Activated CD8-positive, alpha-beta memory T cell treated with anti-CD3 and anti-CD28 coated beads, Interleukin-2, amount 50 U/mL, for 1 hour (primary cell): ENCODE measurements around the gene CUL3.

Experiments
- DNase-seq: peaks from one replicate; pipeline ENCODE4 v3.0.0-alpha.2; 2020; ENCODE audit errors: extremely low read depth

Gene CUL3

DNA sequence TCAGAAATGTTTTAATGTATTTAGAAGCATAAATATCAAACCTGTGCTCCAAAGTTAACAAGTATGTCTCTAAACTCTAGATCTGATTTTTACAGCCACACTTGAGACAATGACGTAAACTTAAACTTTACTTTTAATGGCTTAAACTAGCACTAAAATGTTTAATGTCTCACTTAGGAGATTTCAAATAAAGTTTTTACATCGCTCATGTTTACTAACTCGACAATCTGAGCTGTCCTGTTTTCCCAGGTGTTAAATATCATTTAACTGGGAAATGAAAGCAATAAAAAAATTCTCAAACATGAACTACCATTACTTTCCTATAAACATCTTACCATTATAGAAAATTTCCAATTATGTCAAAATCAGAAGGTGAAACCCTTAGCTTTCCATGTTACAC lies 113.0 kb downstream of the CUL3 start:
- no peak for DNase-seq

GRCh38 chr2:224469374-224469964 lies 115.7 kb downstream of the CUL3 start:
- DNase-seq: no peak

- DNase-seq: no peak
These were observed 118.8 kb downstream of the CUL3 start for GRCh38 chr2:224466304-224466895.

GRCh38 chr2:224461391-224461790 lies 123.8 kb downstream of the CUL3 start:
- DNase-seq: no peak

- DNase-seq: no peak
These were observed 127.6 kb downstream of the CUL3 start for GRCh38 chr2:224457408-224458096.

GRCh38 chr2:224453892-224454291 lies 131.3 kb downstream of the CUL3 start:
- no peak for DNase-seq

GRCh38 chr2:224449212-224450147 lies 135.7 kb downstream of the CUL3 start:
- no peak for DNase-seq

GRCh38 chr2:224448236-224448635 lies 136.9 kb downstream of the CUL3 start:
- no peak for DNase-seq

DNA sequence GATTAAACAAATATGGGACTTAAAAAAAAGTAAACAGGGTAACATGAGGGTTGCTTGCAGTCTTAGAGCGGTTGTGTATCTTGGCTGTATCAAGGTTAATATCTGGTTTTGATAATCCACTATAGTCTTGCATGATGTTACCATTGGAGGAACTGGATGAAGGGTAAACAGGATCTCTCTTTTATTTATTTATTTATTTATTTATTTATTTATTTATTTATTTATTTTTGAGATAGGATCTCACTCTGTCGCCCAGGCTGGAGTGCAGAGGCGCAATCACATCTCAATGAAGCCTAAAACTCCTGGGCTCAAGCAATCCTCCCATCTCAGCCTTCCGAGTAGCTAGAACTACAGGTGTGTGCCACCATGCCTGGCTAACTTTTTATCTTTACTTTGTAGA lies 140.4 kb downstream of the CUL3 start:
- DNase-seq: no peak

GRCh38 chr2:224444021-224444420 lies 141.1 kb downstream of the CUL3 start:
- no peak for DNase-seq

- DNase-seq: no peak
These were observed 142.8 kb downstream of the CUL3 start for GRCh38 chr2:224442071-224442967.

DNA sequence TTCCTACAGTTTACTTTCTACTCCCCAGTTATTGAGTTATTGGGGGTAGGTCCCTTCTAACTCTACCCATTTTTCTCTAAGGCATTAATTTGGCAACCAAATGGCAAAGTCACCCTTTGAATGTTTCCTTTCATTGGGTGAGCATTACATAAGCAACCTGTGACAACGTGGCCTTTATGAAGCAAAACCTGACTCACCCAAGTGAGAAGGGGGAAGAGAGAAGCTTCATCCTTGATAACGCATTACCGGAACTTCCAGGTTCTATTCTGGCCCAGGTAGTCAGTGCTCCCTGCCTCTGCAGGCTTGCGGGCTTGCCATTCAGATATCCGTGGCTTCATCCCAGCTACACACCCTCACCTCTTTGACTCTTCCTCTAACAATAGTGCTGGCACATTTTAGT lies 144.2 kb downstream of the CUL3 start:
- DNase-seq: no peak

DNA sequence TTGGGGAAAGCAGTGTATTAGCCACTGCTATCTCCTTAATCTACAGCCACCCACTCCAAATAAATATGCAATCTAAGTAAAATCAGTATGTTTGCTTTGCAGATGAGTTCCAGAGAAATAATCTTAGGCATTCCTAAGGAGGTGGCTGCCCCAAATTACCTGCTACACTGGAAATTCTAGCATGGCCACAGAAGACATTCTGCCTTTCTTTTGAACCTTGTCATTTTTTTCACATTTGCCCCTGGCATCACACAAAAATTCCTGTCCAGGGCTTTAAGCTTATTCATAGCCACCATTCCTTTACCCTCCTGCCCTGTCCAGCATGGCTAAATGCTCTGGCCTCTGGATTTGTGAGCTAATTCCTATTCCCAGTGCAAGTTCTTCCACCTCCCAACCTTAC lies 146.4 kb downstream of the CUL3 start:
- no peak for DNase-seq

- DNase-seq: no peak
These were observed 148.5 kb downstream of the CUL3 start for GRCh38 chr2:224436634-224437033.

DNA sequence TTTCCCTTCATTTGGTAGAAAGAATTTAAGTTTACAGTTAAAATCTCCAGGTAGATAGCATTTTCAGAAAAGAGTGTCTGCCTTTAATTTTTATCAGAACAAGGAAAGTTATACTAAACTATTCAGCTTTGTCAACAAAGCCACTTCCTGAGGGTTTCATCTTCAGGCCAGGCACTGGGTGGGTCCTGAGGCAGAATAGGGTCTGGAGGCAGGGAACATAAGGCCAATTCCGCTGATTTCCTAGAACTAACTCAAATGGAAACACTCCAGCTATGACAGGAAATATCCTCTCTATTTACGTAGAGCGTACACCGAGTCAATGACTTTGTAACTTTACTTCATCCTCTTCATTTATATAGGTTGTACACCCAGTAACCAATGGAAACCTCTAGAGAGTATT lies 150.5 kb downstream of the CUL3 start:
- no peak for DNase-seq

DNA sequence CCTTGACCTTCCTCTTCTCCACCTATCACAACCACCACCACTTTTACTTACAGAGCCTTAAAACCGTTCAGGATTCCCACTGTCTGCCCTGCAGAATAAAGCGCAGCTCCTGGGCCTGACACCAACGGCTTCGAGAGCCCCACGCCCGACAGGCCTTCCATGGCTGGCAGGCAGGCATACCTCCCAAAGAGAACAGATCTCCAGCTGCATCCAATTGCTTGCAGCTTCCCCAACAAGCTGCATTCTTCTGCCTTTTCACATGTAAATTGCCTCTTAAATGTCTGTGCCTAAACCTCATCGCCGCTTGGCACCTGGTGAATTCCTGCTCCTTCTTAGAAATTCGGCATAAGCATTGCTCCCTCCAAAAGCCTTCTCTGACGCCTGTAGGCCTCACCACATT lies 151.7 kb downstream of the CUL3 start:
- DNase-seq: no peak

GRCh38 chr2:224432003-224432579 lies 153.1 kb downstream of the CUL3 start:
- DNase-seq: no peak

- DNase-seq: no peak
These were observed 155.7 kb downstream of the CUL3 start for GRCh38 chr2:224429441-224429810.

DNA sequence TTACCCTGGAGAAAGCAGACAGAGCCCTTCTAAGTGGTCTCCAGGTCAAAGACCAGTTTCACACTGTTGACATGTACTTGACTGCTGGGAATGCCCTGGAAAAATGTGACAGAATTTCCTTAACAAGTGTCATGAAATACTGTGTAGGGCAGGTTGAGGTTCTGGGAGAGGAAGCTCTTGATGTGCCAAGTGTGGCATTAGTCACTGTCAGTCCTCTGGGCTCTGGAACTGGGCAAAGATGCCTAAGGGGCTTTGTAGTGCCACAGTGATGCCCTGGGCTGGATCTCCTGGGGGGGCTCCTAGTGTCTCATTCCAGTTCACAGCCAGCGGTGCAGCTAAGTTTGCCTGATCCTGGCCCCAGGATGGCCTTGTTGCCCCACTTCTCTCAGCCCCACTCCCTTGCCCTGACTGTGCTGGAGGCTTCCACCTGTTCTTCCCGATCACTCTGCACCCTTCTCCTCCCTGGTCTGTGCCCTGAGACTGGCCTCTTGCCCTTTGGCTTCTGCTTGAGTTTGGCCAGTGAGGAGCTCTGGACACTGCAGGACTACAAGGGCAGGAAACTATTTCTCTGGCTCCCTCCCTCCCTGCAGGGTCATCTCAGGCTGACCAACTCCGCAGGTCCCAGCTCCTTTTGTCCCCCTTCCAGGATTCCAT lies 156.2 kb downstream of the CUL3 start:
- DNase-seq: no peak

DNA sequence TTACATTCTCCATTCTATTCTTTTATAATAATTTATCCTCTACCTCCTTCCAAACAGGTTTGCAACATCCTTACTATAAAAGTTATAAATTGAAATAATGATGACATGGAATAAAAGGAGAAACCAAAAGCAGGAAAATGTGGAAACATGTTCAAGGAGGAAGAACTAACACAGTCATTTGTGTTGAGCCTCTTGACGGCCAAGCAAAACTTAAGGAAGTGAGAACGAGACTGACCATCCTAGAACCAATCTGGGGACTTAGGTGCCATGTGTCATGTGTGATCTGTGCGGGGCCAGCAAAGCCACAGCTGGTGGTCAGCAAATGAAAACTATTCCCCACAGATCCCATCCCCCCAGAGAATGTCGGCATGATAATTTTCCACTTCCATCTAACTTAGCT lies 157.7 kb downstream of the CUL3 start:
- DNase-seq: no peak

GRCh38 chr2:224426656-224427055 lies 158.5 kb downstream of the CUL3 start:
- DNase-seq: no peak
